ENCODE measurements around the gene SMIM32.

DNA sequence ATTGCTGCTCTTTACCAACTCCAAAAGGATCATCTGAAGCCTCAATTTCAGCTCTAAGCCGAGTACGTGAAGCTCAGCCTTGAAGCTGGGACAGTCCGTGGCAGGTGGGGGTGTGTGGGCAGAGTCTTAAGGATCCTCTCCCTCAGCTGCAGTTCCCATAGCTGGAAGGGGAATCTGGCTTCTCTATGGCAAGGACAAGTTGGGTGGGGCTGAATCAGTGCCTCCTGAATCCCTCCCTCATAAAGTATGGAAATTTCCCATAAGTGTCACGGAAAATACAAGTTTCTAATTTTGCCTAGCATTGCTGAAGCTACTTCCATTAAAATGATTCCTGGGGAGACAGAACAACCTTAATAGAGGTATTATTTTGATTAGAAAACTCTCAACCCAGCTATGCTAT lies 47.9 kb upstream of the SMIM32 start:
- TF ChIP-seq, protein P1, sequence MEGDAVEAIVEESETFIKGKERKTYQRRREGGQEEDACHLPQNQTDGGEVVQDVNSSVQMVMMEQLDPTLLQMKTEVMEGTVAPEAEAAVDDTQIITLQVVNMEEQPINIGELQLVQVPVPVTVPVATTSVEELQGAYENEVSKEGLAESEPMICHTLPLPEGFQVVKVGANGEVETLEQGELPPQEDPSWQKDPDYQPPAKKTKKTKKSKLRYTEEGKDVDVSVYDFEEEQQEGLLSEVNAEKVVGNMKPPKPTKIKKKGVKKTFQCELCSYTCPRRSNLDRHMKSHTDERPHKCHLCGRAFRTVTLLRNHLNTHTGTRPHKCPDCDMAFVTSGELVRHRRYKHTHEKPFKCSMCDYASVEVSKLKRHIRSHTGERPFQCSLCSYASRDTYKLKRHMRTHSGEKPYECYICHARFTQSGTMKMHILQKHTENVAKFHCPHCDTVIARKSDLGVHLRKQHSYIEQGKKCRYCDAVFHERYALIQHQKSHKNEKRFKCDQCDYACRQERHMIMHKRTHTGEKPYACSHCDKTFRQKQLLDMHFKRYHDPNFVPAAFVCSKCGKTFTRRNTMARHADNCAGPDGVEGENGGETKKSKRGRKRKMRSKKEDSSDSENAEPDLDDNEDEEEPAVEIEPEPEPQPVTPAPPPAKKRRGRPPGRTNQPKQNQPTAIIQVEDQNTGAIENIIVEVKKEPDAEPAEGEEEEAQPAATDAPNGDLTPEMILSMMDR (IDR thresholded peaks at IDR 0.05; ENCODE audit: low read length) = no peak
- no peak for TF ChIP-seq EZH2 (optimal IDR thresholded peaks at IDR 0.05; ENCODE audit: low read depth, low read length)
